Neuronal stem cell (in vitro differentiated cells): Measurements from ENCODE around the gene MOCS1.

ENCODE experiments used
- DNase-seq: peaks from one replicate; pipeline ENCODE4 v3.0.0-alpha.2; 2013; ENCODE audit warnings: low spot score
- H2AFZ ChIP-seq: one replicate; pipeline ENCODE4 v1.6.1; 2013; ENCODE audit warnings: mild to moderate bottlenecking, low read length, inconsistent platforms
- H2AK5ac ChIP-seq: 2 replicates; pipeline ENCODE4 v1.6.1; 2013; ENCODE audit warnings: low read depth, mild to moderate bottlenecking, inconsistent platforms, low read length, moderate library complexity, mixed read lengths
- H2BK120ac ChIP-seq: 2 replicates; pipeline ENCODE4 v1.6.1; 2013; ENCODE audit warnings: low read depth, mild to moderate bottlenecking, inconsistent platforms, low read length, moderate library complexity, mixed read lengths
- H2BK12ac ChIP-seq: one replicate; pipeline ENCODE4 v1.6.1; 2013; ENCODE audit warnings: low read length, inconsistent platforms
- H2BK15ac ChIP-seq: 2 replicates; pipeline ENCODE4 v1.6.1; 2013; ENCODE audit warnings: mild to moderate bottlenecking, low read length, inconsistent platforms, mixed read lengths
- H2BK5ac ChIP-seq: one replicate; pipeline ENCODE4 v1.6.1; 2013; ENCODE audit warnings: inconsistent platforms, mild to moderate bottlenecking, low read length, moderate library complexity
- H3K14ac ChIP-seq: one replicate; pipeline ENCODE4 v1.6.1; 2013; ENCODE audit warnings: low read length, inconsistent platforms
- H3K18ac ChIP-seq: 2 replicates; pipeline ENCODE4 v1.6.1; 2013; ENCODE audit warnings: low read length, inconsistent platforms
- H3K23ac ChIP-seq: 2 replicates; pipeline ENCODE4 v1.6.1; 2013; ENCODE audit warnings: low read depth, mild to moderate bottlenecking, mixed read lengths, low read length, inconsistent platforms; ENCODE audit not compliant: poor library complexity
- H3K27ac ChIP-seq: replicated peaks from 3 replicates; pipeline ENCODE4 v1.5.1; 2013; ENCODE audit warnings: low read length, inconsistent platforms
- H3K27me3 ChIP-seq, 3 experiments: 2 replicates each; pipeline ENCODE4 v1.6.1; 2013; ENCODE audit warnings: low read length in 3 of 3, mild to moderate bottlenecking in 2 of 3, inconsistent platforms in 1 of 3, low read depth in 1 of 3, mixed read lengths in 1 of 3, moderate library complexity in 1 of 3; ENCODE audit not compliant: control insufficient read depth in 3 of 3, insufficient read depth in 3 of 3
- H3K36me3 ChIP-seq, 2 donors: replicated peaks in 1 of 2; 2 replicates each; pipeline ENCODE4 v1.6.1; 2013; ENCODE audit warnings: low read length in 2 of 2; ENCODE audit not compliant: control insufficient read depth in 2 of 2, insufficient read depth in 2 of 2
- H3K4ac ChIP-seq: 2 replicates; pipeline ENCODE4 v1.6.1; 2013; ENCODE audit warnings: inconsistent platforms, mild to moderate bottlenecking, low read length, moderate library complexity
- H3K4me1 ChIP-seq, 2 donors: 1 replicate in 1 of 2; 2 replicates in 1 of 2; pipeline ENCODE4 v1.6.1; 2013; ENCODE audit warnings: low read length in 2 of 2, low read depth in 1 of 2; ENCODE audit not compliant: control insufficient read depth in 2 of 2, insufficient read depth in 1 of 2
- H3K4me2 ChIP-seq: one replicate; pipeline ENCODE4 v1.6.1; 2013; ENCODE audit warnings: mild to moderate bottlenecking, low read length, inconsistent platforms; ENCODE audit not compliant: insufficient read depth, poor library complexity, severe bottlenecking
- H3K4me3 ChIP-seq, 2 donors: 2 replicates each; pipeline ENCODE4 v1.5.1; 2013; ENCODE audit warnings: low read length in 2 of 2, mild to moderate bottlenecking in 2 of 2, inconsistent platforms in 1 of 2, moderate library complexity in 1 of 2
- H3K79me1 ChIP-seq: one replicate; pipeline ENCODE4 v1.6.1; 2013; ENCODE audit warnings: low read depth, mild to moderate bottlenecking, inconsistent platforms, low read length, moderate library complexity
- H3K9ac ChIP-seq: one replicate; pipeline ENCODE4 v1.6.1; 2013; ENCODE audit warnings: mild to moderate bottlenecking, low read depth, low read length, inconsistent platforms; ENCODE audit not compliant: poor library complexity
- H3K9me3 ChIP-seq, 2 donors: replicated peaks in 1 of 2; 2 replicates each; pipeline versions ENCODE3 to v1.6.1; 2013; ENCODE audit warnings: low read length in 2 of 2, mild to moderate bottlenecking in 2 of 2, inconsistent platforms in 1 of 2, low read depth in 1 of 2, mixed read lengths in 1 of 2, moderate library complexity in 1 of 2; ENCODE audit not compliant: control insufficient read depth in 2 of 2, insufficient read depth in 1 of 2
- H4K8ac ChIP-seq: one replicate; pipeline ENCODE4 v1.6.1; 2013; ENCODE audit warnings: low read depth, mild to moderate bottlenecking, inconsistent platforms, low read length, moderate library complexity
- H4K91ac ChIP-seq: one replicate; pipeline ENCODE4 v1.6.1; 2013; ENCODE audit warnings: low read length, low read depth, mild to moderate bottlenecking, inconsistent platforms; ENCODE audit not compliant: poor library complexity
- WGBS, 2 donors: extraction: QIAGEN DNeasy Blood & Tissue Kit; methylation state at CpG; one replicate each; pipeline ENCODE4 v1.1.7; 2013; ENCODE audit warnings: missing lambda C conversion rate in 2 of 2, mixed read lengths in 1 of 2; ENCODE audit not compliant: insufficient read length in 2 of 2, insufficient replicate concordance in 1 of 2; ENCODE audit errors: extremely low coverage in 2 of 2; 5-methylcytosine and 5-hydroxymethylcytosine counted together

MOCS1 gene

GRCh38 chr6:39859025-39859424 lies 75.2 kb downstream of the MOCS1 start:
- Histone ChIP-seq H3K27ac (no peak overlapping the region), H3K4me1 (peaks cover 0 to 9% of the 10 kb centered on the region in 2 donors), H3K4me3 (no peak overlapping the region), H3K36me3 (no peaks in the 10 kb centered on the region), H3K4me2 (no peak overlapping the region), H3K18ac (no peak overlapping the region), H3K14ac (no peak overlapping the region), H3K79me1 (no peaks in the 10 kb centered on the region), H2BK12ac (no peak overlapping the region), H4K8ac (no peak overlapping the region), H2BK120ac (no peak overlapping the region), H2AFZ (no peak overlapping the region), H4K91ac (no peak overlapping the region), H3K9me3 (no peaks in the 10 kb centered on the region), H2AK5ac (no peak overlapping the region), H2BK5ac (no peak overlapping the region), H2BK15ac (no peak overlapping the region), H3K27me3 (no peaks in the 10 kb centered on the region), H3K9ac (no peak overlapping the region), H3K23ac (no peak overlapping the region), H3K4ac (no peak overlapping the region)
- no CpG with 5 or more reads among the region's 2 CpGs for WGBS, 2 donors
- DNase-seq = no peak

DNA sequence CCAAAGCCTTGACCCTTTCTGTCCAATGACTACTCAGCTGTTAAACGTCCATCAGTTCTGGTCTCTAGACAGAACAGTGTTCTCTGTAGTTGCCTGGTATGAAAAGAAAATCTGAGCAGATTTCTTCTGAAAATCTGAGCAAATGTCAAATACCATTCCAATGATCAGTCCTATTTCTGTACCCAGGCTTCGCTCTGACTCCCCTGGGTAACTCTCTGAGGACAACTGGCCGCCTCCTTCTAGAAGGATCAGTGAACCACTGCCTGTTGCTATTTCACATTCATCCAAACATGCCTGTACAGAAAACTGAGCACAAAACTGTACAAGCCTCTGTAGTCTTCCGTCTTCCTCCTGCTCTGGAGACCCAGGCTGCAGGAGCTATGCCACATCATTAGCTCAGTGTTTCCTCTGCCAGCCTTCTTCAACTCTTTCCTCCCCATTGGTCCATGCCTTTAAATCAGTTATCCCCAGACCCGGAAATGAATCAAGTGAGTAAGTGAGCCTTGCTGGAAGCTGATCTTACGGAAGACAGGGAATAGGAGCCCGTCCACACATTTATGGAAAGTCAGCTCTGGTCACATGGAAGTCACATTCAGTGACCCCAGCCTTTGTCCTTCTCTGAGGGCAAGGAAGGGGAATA lies 78.8 kb downstream of the MOCS1 start:
- Histone ChIP-seq H4K91ac (no peak overlapping the region), H4K8ac (no peak overlapping the region), H3K23ac (no peak overlapping the region), H3K27ac (no peak overlapping the region), H3K79me1 (no peaks in the 10 kb centered on the region), H2BK120ac (no peak overlapping the region), H3K9ac (no peak overlapping the region), H3K9me3 (no peaks in the 10 kb centered on the region), H2BK12ac (no peak overlapping the region), H3K4me2 (no peak overlapping the region), H3K36me3 (no peaks in the 10 kb centered on the region), H2AK5ac (peak overlapping the region; percentile 4), H3K14ac (no peak overlapping the region), H3K4me1 (peaks cover 0 to 5% of the 10 kb centered on the region in 2 donors), H3K27me3 (no peaks in the 10 kb centered on the region), H2BK5ac (no peak overlapping the region), H2AFZ (no peak overlapping the region), H2BK15ac (no peak overlapping the region), H3K18ac (no peak overlapping the region), H3K4me3 (no peak overlapping the region), H3K4ac (no peak overlapping the region)
- no CpG with 5 or more reads among the region's 7 CpGs for WGBS, 2 donors
- DNase-seq = no peak
